Choroid plexus epithelial cell (primary cell): Measurements from ENCODE around the gene LTB4R.
A peak's percentile ranks its signal among the peaks of the same experiment; 100 is the strongest.

ENCODE experiments used
- DNase-seq: peaks from one replicate; pipeline ENCODE4 v3.0.0-alpha.2; 2010; ENCODE audit warnings: low read depth
- H3K4me3 ChIP-seq: 2 replicates; pipeline ENCODE4 v1.5.1; 2011; ENCODE audit warnings: low read depth, mild to moderate bottlenecking, control low read depth, low read length, moderate library complexity
- TF ChIP-seq, protein P1 (sequence below): conservative IDR thresholded peaks from 2 replicates; pipeline ENCODE4 v1.5.1; 2011; ENCODE audit warnings: low read depth, mild to moderate bottlenecking, control low read depth, inconsistent platforms, low read length, moderate library complexity

Gene LTB4R, protein sequence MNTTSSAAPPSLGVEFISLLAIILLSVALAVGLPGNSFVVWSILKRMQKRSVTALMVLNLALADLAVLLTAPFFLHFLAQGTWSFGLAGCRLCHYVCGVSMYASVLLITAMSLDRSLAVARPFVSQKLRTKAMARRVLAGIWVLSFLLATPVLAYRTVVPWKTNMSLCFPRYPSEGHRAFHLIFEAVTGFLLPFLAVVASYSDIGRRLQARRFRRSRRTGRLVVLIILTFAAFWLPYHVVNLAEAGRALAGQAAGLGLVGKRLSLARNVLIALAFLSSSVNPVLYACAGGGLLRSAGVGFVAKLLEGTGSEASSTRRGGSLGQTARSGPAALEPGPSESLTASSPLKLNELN

DNA sequence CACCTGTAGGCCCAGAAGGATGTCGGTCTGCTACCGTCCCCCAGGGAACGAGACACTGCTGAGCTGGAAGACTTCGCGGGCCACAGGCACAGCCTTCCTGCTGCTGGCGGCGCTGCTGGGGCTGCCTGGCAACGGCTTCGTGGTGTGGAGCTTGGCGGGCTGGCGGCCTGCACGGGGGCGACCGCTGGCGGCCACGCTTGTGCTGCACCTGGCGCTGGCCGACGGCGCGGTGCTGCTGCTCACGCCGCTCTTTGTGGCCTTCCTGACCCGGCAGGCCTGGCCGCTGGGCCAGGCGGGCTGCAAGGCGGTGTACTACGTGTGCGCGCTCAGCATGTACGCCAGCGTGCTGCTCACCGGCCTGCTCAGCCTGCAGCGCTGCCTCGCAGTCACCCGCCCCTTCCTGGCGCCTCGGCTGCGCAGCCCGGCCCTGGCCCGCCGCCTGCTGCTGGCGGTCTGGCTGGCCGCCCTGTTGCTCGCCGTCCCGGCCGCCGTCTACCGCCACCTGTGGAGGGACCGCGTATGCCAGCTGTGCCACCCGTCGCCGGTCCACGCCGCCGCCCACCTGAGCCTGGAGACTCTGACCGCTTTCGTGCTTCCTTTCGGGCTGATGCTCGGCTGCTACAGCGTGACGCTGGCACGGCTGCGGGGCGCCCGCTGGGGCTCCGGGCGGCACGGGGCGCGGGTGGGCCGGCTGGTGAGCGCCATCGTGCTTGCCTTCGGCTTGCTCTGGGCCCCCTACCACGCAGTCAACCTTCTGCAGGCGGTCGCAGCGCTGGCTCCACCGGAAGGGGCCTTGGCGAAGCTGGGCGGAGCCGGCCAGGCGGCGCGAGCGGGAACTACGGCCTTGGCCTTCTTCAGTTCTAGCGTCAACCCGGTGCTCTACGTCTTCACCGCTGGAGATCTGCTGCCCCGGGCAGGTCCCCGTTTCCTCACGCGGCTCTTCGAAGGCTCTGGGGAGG lies at the start of gene LTB4R:
Gene LTB4R (plus strand): TSS at position 857 of the 959 bp plus-strand sequence. CDS start 4,150 bp downstream, outside the sequence.
- TF ChIP-seq, protein P1, sequence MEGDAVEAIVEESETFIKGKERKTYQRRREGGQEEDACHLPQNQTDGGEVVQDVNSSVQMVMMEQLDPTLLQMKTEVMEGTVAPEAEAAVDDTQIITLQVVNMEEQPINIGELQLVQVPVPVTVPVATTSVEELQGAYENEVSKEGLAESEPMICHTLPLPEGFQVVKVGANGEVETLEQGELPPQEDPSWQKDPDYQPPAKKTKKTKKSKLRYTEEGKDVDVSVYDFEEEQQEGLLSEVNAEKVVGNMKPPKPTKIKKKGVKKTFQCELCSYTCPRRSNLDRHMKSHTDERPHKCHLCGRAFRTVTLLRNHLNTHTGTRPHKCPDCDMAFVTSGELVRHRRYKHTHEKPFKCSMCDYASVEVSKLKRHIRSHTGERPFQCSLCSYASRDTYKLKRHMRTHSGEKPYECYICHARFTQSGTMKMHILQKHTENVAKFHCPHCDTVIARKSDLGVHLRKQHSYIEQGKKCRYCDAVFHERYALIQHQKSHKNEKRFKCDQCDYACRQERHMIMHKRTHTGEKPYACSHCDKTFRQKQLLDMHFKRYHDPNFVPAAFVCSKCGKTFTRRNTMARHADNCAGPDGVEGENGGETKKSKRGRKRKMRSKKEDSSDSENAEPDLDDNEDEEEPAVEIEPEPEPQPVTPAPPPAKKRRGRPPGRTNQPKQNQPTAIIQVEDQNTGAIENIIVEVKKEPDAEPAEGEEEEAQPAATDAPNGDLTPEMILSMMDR = peak; percentile 9
- DNase-seq = peak; percentile 86
- peak within 1 kb of the TSS; percentile 49 for H3K4me3 ChIP-seq

DNA sequence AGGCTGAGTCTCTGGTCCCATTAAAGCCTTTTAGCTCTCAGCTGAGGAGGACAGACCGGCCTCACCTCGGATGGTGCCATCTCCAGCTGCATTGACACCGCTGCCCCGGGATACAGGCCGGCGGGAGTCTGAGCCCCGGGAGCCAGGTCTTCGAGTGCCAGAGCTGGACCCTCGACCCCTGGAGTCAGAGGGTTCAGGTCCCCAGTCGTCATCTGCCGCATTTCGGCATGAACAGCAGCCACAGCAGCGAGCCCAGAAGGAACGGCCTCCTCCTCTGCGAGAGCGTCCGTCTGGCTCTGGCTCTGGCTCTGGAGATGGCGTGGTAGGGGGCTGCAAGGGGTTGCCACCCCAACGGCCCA lies 49.4 kb upstream of the LTB4R start:
- TF ChIP-seq, protein P1 = no peak
- no peak for DNase-seq
- H3K4me3 ChIP-seq = no peak overlapping the region

DNA sequence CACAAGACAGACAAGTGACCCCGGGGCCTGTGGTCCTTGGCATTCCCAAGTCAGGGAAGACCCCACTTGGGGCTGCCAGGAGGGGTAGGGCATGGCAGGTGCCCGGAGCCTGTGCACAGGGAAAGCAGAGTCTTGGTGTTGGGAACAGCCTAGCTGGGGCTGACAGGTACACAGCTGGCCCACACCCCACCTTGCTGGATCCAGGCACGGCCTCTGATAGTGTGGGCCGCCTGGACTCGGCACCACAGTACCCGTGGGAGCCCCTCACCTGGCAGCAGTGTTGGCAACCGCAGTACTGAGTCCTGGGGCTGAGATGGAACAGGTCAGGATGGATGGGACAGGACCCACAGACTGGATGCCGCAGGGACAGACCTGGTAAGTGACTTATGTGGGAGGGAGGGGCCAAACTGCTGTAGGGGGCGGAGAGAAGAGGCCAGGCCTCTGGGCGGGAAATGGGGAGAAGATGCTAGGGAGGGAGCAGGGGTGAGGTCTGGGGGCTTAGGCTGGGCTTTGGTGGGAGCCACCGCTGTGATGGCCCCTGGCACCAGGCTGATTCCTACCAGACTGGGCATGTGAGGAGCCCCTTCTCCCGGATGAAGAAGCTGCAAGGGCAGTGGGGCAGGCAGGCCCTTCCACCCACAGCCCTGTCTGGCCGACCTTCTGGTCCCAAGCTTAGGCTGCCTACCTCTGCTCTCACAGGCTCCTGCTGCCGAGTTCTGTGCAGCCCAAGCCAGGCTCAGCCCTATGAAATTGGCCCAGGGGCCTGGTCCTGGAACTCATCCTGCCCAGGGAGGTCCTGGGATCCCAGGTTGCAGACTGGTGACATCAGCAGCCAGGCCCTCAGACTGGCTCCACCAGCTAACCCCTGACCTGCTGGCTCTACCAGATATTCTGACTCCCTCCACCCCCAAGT lies 48.2 kb upstream of the LTB4R start, which contains the start of gene TGM1:
Gene TGM1 (minus strand): TSS at position 357 of the 913 bp plus-strand sequence. CDS start 825 bp downstream, outside the sequence.
- no peak within 1 kb of the TSS for H3K4me3 ChIP-seq
- no peak for DNase-seq
- TF ChIP-seq, protein P1 = no peak

DNA sequence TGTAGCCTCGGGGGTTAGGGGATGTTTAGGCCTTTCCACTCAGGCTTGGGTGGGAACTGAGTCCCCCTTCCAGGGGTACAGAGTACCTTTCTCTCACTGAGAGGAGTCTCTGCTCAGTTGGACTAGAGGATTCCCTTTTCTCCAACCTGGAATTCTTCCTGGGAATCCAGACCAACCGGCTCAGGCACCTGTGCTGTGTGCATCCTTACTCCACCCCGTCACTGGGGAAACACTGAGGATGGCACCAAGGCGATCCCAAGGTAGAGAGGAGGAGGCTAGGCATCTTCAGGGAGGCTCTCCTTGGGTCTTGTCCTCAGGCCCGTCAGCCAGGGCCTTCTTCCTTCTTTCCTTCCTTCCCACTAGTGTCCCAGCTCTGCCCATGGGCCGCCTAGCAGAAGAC lies 47.5 kb upstream of the LTB4R start:
- no peak for DNase-seq
- H3K4me3 ChIP-seq = no peak overlapping the region
- TF ChIP-seq, protein P1 = no peak

DNA sequence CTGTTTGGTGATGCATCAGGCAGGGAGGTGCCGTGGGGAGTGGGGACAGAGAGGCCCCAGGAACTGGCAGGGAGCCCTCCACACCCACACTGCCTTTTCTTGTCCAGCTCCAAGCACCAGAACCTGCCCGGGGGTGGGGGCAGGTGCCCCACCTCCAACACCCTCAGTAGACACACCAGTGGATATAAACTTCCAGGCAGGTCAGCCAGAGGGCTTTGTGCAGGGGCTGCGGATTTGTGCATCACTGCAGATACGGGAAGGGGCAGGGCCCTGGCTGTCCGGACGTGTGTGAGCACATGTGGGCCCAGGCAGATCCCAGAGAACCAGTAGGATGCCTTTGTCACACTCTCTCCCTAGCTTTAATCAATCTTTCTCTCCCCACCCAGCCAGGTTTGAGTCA lies 47.0 kb upstream of the LTB4R start:
- H3K4me3 ChIP-seq = no peak overlapping the region
- no peak for DNase-seq
- TF ChIP-seq, protein P1 = no peak

DNA sequence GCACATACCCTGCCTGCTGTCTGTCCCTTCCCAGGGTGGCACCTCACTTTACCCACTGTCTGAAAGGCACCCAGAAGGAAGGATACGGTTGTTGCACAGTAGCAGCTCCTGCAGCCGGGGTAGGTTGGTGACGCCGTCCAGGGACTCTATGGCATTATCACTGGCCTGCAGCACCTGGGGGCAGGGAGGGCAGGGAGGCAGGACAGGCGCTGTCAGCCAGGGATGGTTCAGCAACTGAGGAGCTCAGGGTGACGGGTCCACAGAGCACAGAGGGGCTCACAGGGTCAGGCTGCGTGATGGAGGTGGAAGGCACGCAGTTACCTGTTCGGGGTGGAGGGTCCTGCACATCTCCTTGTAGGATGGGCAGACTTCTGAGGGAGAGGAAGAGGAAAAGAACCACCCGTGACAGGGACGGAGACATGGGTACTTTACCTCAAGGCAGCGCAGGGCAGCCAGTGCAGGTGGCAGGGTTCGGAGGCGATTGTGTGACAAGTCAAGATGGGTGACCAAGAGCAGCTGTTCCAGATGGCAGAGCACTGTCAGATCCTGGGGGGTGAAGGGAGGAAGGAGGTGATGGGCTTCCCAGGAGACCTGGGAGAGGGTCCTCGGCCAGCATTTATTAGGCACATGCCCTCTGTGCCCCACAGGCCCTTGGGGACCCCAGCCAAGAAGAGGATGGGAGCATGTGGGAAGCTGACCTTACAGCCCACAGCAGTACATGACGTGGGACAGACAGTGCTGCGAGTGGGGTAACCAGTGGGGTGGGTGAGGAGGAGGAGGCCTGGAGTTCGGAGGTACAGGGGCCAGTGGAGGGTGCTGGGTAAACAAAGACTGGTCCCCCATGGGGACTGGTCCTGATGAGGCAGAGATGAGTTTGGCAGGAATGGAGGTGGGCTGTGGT lies 44.7 kb upstream of the LTB4R start:
- H3K4me3 ChIP-seq = no peak overlapping the region
- DNase-seq = no peak
- TF ChIP-seq, protein P1 = no peak
